Endodermal cell (in vitro differentiated cells): ENCODE measurements around the gene ADK. TPM values are rescaled to one million over a fixed set of nuclear protein-coding genes. Genes with fewer than 3 reads are reported as not detected.

Source experiments
- DNase-seq: peaks from one replicate; pipeline ENCODE4 v3.0.0-alpha.2; 2017
- H3K27ac ChIP-seq: 2 replicates; pipeline ENCODE4 v1.5.1; 2013; ENCODE audit warnings: mild to moderate bottlenecking, low read depth, low read length, moderate library complexity
- H3K27me3 ChIP-seq: 2 replicates; pipeline ENCODE4 v1.6.1; 2013; ENCODE audit warnings: mild to moderate bottlenecking, low read length, moderate library complexity; ENCODE audit not compliant: insufficient read depth, control insufficient read depth, poor library complexity, severe bottlenecking
- H3K36me3 ChIP-seq: 2 replicates; pipeline ENCODE4 v1.7.0; 2013; ENCODE audit warnings: mild to moderate bottlenecking, low read length, moderate library complexity; ENCODE audit not compliant: control insufficient read depth, insufficient read depth
- H3K4me1 ChIP-seq: one replicate; pipeline ENCODE4 v1.7.0; 2013; ENCODE audit warnings: low read length; ENCODE audit not compliant: control insufficient read depth, insufficient read depth
- H3K4me3 ChIP-seq: 2 replicates; pipeline ENCODE4 v1.5.1; 2013; ENCODE audit warnings: mild to moderate bottlenecking, low read length, moderate library complexity
- H3K9ac ChIP-seq: 2 replicates; pipeline ENCODE4 v1.6.1; 2013; ENCODE audit warnings: mild to moderate bottlenecking, low read length, moderate library complexity; ENCODE audit not compliant: poor library complexity, severe bottlenecking; ENCODE audit errors: extremely low read depth
- H3K9me3 ChIP-seq: 2 replicates; pipeline ENCODE4 v1.6.1; 2013; ENCODE audit warnings: mild to moderate bottlenecking, low read length, moderate library complexity; ENCODE audit not compliant: control insufficient read depth
- H3K27ac Mint-ChIP-seq: 2 replicates; pipeline ENCODE4 v1.8.0; 2020; ENCODE audit warnings: mixed read lengths
- H3K27me3 Mint-ChIP-seq: 2 replicates; pipeline ENCODE4 v1.8.0; 2021; ENCODE audit warnings: mild to moderate bottlenecking, mixed read lengths; ENCODE audit not compliant: insufficient read depth
- H3K36me3 Mint-ChIP-seq: 2 replicates; pipeline ENCODE4 v1.8.0; 2020; ENCODE audit warnings: low read depth, mixed read lengths
- H3K4me1 Mint-ChIP-seq: 2 replicates; pipeline ENCODE4 v1.8.0; 2020; ENCODE audit warnings: mixed read lengths
- H3K4me3 Mint-ChIP-seq: 2 replicates; pipeline ENCODE4 v1.8.0; 2020; ENCODE audit warnings: mild to moderate bottlenecking, moderate library complexity, mixed read lengths
- H3K9me3 Mint-ChIP-seq: 2 replicates; pipeline ENCODE4 v1.8.0; 2020; ENCODE audit warnings: mild to moderate bottlenecking, mixed read lengths
- WGBS, 2 experiments: methylation state at CpG; one replicate each; pipeline versions ENCODE4 v1.1.5 to v1.1.7; 2013; ENCODE audit warnings: missing lambda C conversion rate in 2 of 2, mixed read lengths in 1 of 2; ENCODE audit not compliant: insufficient coverage in 1 of 2, insufficient read length in 1 of 2; 5-methylcytosine and 5-hydroxymethylcytosine counted together
- total RNA-seq, 2 donors: library from RNA; stranded (reverse); fragmentation: NEBNext Ultra II Directional in 1 of 2; extraction: Animal tissue kit (Norgen Biotek cat#: 25700) in 1 of 2; gene quantifications; 2 replicates in 1 of 2; 3 replicates in 1 of 2; pipeline ENCODE4 v1.2.1, GENCODE V29; 2021
- TF ChIP-seq, protein P1 (sequence below): fragments of 200-600 bp; sonication (generic); conservative IDR thresholded peaks from 2 replicates; pipeline ENCODE4 v1.5.0; 2021; ENCODE audit warnings: antibody characterized with exemption, mild to moderate bottlenecking

The ADK gene
- total RNA-seq, 2 donors from 2014 or later = 23.6 to 36.7 TPM

DNA sequence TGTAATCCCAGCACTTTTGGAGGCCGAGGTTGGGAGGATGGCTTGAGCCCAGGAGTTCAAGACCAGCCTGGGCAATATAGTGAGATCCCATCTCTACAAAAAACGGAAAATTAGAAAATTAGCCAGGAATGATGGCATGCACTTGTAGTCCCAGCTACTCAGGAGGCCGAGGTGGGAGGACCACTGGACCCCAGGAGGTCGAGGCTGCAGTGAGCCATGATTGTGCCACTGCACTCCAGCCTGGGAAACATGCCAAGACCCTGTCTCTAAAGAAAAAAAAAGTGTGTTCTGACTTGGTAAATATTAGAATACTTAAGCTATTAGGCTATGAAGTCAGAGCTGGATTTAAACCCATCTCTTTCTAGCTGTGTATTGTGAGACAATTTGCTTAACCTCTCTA, 594.4 kb downstream of the ADK start:
- Histone ChIP-seq H3K36me3 (no peaks in the 10 kb centered on the region), H3K27me3 (no peaks in the 10 kb centered on the region), H3K9me3 (no peaks in the 10 kb centered on the region), H3K4me3 (no peak overlapping the region), H3K9ac (no peak overlapping the region), H3K27ac (no peak overlapping the region), H3K4me1 (no peaks in the 10 kb centered on the region)
- no peaks in the 10 kb centered on the region for H3K36me3 Mint-ChIP-seq
- no peak for DNase-seq
- H3K4me1 Mint-ChIP-seq = peaks cover 5% of the 10 kb centered on the region
- WGBS, 2 experiments = 91% methylated on average over 4 of the region's 4 CpGs
- H3K27ac Mint-ChIP-seq = no peak overlapping the region
- TF ChIP-seq, protein P1, sequence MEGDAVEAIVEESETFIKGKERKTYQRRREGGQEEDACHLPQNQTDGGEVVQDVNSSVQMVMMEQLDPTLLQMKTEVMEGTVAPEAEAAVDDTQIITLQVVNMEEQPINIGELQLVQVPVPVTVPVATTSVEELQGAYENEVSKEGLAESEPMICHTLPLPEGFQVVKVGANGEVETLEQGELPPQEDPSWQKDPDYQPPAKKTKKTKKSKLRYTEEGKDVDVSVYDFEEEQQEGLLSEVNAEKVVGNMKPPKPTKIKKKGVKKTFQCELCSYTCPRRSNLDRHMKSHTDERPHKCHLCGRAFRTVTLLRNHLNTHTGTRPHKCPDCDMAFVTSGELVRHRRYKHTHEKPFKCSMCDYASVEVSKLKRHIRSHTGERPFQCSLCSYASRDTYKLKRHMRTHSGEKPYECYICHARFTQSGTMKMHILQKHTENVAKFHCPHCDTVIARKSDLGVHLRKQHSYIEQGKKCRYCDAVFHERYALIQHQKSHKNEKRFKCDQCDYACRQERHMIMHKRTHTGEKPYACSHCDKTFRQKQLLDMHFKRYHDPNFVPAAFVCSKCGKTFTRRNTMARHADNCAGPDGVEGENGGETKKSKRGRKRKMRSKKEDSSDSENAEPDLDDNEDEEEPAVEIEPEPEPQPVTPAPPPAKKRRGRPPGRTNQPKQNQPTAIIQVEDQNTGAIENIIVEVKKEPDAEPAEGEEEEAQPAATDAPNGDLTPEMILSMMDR = no peak
- H3K27me3 Mint-ChIP-seq = no peaks in the 10 kb centered on the region
- H3K4me3 Mint-ChIP-seq = no peak overlapping the region
- no peaks in the 10 kb centered on the region for H3K9me3 Mint-ChIP-seq

DNA sequence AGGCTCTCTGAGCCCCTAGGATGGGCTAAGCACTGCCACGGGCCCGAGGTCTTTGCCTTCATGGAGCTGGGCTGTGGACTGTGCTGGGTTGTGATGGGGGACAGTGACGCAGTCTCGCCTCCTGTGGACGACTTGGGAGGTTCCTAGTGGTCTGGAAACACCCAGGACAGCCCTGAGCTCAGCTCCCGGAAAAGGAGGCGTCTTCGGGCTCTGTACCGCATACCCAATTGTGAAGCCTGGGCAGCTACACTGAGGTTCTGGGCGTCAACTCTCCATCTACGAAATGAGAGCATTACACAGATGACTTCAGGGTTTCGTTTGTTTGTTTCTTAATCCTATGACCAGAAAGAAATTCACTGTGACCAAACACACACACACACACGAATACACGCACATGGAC, 595.8 kb downstream of the ADK start:
- no peaks in the 10 kb centered on the region for H3K27me3 ChIP-seq
- no peak for DNase-seq
- H3K36me3 ChIP-seq = no peaks in the 10 kb centered on the region
- Mint-ChIP-seq H3K4me1 (peaks cover 5% of the 10 kb centered on the region), H3K4me3 (no peak overlapping the region), H3K36me3 (no peaks in the 10 kb centered on the region), H3K27ac (no peak overlapping the region), H3K27me3 (no peaks in the 10 kb centered on the region), H3K9me3 (no peaks in the 10 kb centered on the region)
- H3K4me3 ChIP-seq = no peak overlapping the region
- TF ChIP-seq, protein P1 = no peak
- H3K9ac ChIP-seq = no peak overlapping the region
- no peaks in the 10 kb centered on the region for H3K9me3 ChIP-seq
- no peaks in the 10 kb centered on the region for H3K4me1 ChIP-seq
- 87 to 94% methylated on average over 6 to 14 of the region's 14 CpGs for WGBS, 2 experiments
- no peak overlapping the region for H3K27ac ChIP-seq

DNA sequence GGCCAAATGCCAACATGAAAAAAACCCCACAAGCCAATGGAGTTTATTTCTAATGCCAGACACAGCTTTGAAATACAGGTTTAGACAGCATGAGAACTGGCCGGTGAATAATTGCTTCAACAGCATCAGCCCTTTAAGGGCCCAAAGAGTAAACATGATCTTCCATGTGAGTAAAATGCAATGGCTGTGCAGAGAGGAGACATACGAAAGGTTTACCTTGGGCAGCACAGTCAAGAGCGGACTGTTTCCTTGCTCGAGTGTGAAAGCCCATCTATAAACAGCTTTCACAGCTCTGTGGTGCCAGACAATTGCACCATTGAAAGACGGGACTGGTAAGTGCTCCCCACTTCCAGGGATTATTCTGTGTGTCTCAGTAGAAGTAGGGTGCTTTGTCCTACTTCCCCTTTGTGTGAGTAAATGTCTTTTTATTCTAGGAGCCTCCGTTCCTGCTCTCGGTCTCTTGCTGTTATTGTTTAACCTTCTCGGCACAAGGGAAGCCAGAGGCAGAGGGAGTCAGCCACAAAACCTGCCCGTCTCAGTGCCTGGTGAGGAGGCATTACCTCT, 597.5 kb downstream of the ADK start:
- 90% methylated on average over 6 to 9 of the region's 9 CpGs for WGBS, 2 experiments
- H3K36me3 Mint-ChIP-seq = no peaks in the 10 kb centered on the region
- no peaks in the 10 kb centered on the region for H3K27me3 Mint-ChIP-seq
- H3K9me3 ChIP-seq = no peaks in the 10 kb centered on the region
- H3K27me3 ChIP-seq = no peaks in the 10 kb centered on the region
- no peak overlapping the region for H3K4me3 Mint-ChIP-seq
- no peaks in the 10 kb centered on the region for H3K36me3 ChIP-seq
- H3K4me3 ChIP-seq = no peak overlapping the region
- H3K27ac ChIP-seq = peak overlapping the region; percentile 42
- H3K9ac ChIP-seq = no peak overlapping the region
- no peaks in the 10 kb centered on the region for H3K9me3 Mint-ChIP-seq
- H3K4me1 ChIP-seq = no peaks in the 10 kb centered on the region
- peaks cover 12% of the 10 kb centered on the region for H3K4me1 Mint-ChIP-seq
- no peak overlapping the region for H3K27ac Mint-ChIP-seq
- DNase-seq = no peak
- TF ChIP-seq, protein P1 = no peak
